ENCODE measurements around the gene STK32A.

DNA sequence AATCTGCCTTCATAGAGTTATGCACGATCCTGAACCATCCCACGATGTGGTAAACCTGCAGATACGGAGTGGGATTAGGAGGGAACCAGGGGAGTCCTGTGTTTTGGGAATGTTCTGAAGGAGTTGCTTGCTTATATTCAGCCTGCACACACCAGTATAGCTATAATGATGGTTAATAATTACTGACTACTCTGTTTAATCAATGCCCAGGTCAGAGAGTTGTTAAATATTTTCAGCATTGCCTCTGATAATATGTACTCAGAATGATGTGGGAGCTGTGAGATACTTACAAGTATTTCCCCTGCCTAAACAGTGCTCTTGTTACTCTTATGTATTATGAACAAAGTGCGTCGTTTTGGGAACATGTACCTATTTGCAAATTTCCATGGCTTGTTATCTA is 34.8 kb upstream of the STK32A start:
- no peak for TF ChIP-seq POLR2A (IDR thresholded peaks at IDR 0.05; ENCODE audit: low read length)
- TF ChIP-seq GATA1 (IDR thresholded peaks at IDR 0.05; ENCODE audit: low read depth, low read length): no peak

Data from erythroblast (primary cell).